ENCODE results near the gene TAF6. TPM values are rescaled to one million over a fixed set of nuclear protein-coding genes. Genes with fewer than 3 reads are reported as not detected.

The TAF6 gene
- total and polyA plus RNA-seq, 9 of the 15 experiments (the other 6 are each of a cell fraction or from before 2014, with no cell fraction given), result 0.78 to 78.7 (median 21.3) TPM

DNA sequence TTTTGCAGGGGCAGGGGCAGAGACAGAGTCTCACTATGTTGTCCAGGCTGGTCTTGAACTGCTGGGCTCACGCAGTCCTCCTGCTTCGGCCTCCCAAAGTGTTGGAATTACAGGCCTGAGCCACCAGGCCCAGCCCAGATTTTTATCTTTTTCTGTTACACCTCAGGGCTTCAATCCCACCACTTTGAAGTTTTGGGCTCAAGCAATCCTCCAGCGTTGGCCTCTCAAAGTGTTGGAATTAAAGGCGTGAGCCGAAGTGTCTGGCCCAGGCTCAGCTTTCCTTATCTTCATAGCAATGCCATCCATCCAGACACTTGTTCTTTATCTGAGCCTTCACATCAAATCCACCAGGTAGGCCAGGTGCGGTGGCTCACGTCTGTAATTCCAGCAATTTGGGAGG is 4.1 kb downstream of the TAF6 start:
- intact Hi-C loops (cut with micrococcal nuclease) (no loop called here), in situ Hi-C loops (cut with MboI) (loop anchor here (10.0 kb wide), 1 partner anchor 1720 kb away; no protein-coding TSS in a partner anchor)
- TF ChIP-seq SETDB1 (IDR thresholded peaks at IDR 0.05; ENCODE audit: low read length), result no peak
- TF ChIP-seq TAF15 (IDR thresholded peaks at IDR 0.05; ENCODE audit: low read depth, low read length), result no peak
- TF ChIP-seq, protein P1, sequence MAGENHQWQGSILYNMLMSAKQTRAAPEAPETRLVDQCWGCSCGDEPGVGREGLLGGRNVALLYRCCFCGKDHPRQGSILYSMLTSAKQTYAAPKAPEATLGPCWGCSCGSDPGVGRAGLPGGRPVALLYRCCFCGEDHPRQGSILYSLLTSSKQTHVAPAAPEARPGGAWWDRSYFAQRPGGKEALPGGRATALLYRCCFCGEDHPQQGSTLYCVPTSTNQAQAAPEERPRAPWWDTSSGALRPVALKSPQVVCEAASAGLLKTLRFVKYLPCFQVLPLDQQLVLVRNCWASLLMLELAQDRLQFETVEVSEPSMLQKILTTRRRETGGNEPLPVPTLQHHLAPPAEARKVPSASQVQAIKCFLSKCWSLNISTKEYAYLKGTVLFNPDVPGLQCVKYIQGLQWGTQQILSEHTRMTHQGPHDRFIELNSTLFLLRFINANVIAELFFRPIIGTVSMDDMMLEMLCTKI (IDR thresholded peaks at IDR 0.05; ENCODE audit: partially characterized antibody), result no peak
- Histone ChIP-seq H3K4me1 (replicated peaks in 1 of 2; ENCODE audit: control insufficient read depth in 2 of 2, insufficient read depth in 2 of 2, low read length in 2 of 2) (peaks cover 3 to 20% of the 10 kb centered on the region in 2 experiments; a peak in 4 of 5 replicates), H3K79me2 (ENCODE audit: control insufficient read depth, insufficient read depth, low read length) (peaks cover 11% of the 10 kb centered on the region), H4K20me1 (replicated peaks; ENCODE audit: control insufficient read depth, insufficient read depth, low read length) (0 out of 2 replicates have a peak, but pooled peaks cover 4% of the 10 kb centered on the region), H3K36me3 (ENCODE audit: control insufficient read depth, insufficient read depth, low read length) (peaks cover 41% of the 10 kb centered on the region; the same call in 2 of the 3 replicates), H3K9ac (ENCODE audit: insufficient read depth in 1 of 2, low read depth in 2 of 2, low read length in 2 of 2) (peak overlapping the region in 1 of 2 experiments; percentile 24; a peak in 1 of 4 replicates), H3K9me3 (replicated peaks; ENCODE audit: control insufficient read depth, insufficient read depth, low read depth, low read length) (no peaks in the 10 kb centered on the region), H3K9me1 (ENCODE audit: control insufficient read depth, insufficient read depth, low read length) (peaks cover 3% of the 10 kb centered on the region), H3K27me3 (ENCODE audit: control insufficient read depth in 2 of 2, insufficient read depth in 2 of 2, low read length in 2 of 2) (no peaks in the 10 kb centered on the region), H3K4me2 (ENCODE audit: insufficient read depth, low read length) (no peak overlapping the region), H3K4me3 (no peak overlapping the region), H3K27ac (ENCODE audit: extremely low read depth, low read depth, low read length) (no peak overlapping the region), H2AFZ (ENCODE audit: low read depth, low read length) (no peak overlapping the region)
- no peak for ATAC-seq
- WGBS (ENCODE audit: insufficient coverage, low coverage, missing lambda C conversion rate), result 82% methylated on average over 7 of the region's 7 CpGs
- DNase-seq (ENCODE audit: extremely low read depth in 1 of 4, low spot score in 3 of 4), result no peak
- FAIRE-seq, result no peak
- CTCF ChIA-PET (ENCODE audit: low intra/inter-chr PET ratio), result no interaction called here
- BruUV-seq (replicated peaks), result no TSS peak
- POLR2A ChIA-PET, result interaction anchor here (0.9 to 5.9 kb wide), 3 partner anchors 10 to 13 kb away, joined by 3 to 47 read pairs (median 5); partner anchors contain the start of genes AP4M1, MBLAC1 and MCM7

DNA sequence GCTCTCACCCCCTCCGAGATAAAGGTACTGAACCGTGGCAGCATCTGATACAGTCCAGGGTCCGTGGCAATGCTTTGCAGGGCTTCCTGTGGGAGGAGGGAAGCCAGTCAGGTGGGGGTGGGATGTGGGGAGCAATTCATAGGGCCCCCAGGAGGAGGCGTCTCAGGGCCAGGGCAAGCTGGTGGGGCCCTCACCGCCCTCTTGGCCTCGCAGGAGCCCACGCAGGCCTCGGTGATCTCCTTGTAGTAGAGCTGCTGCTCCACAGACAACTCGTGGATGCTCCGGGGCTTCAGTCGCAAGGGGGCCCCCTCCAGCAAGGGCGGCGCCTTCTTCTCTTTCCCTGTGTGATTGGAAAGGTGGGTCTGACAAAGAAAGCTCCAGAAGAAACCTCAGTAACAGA is 7.2 kb downstream of the TAF6 start:
- H3K4me2 ChIP-seq (ENCODE audit: insufficient read depth, low read length), result no peak overlapping the region
- H3K9me3 ChIP-seq (replicated peaks; ENCODE audit: control insufficient read depth, insufficient read depth, low read depth, low read length), result no peaks in the 10 kb centered on the region
- DNase-seq (ENCODE audit: extremely low read depth in 1 of 4, low spot score in 3 of 4) (no peak), ATAC-seq (peak; percentile 15), FAIRE-seq (no peak)
- intact Hi-C loops (cut with micrococcal nuclease), result no loop called here
- H3K36me3 ChIP-seq (ENCODE audit: control insufficient read depth, insufficient read depth, low read length), result peaks cover 70% of the 10 kb centered on the region; the same call in 2 of the 3 replicates
- no peak overlapping the region for H3K4me3 ChIP-seq
- H2AFZ ChIP-seq (ENCODE audit: low read depth, low read length), result no peak overlapping the region
- no peaks in the 10 kb centered on the region for H4K20me1 ChIP-seq (replicated peaks; ENCODE audit: control insufficient read depth, insufficient read depth, low read length)
- ChIA-PET CTCF (ENCODE audit: low intra/inter-chr PET ratio) (no interaction called here), POLR2A (interaction anchor here (1.5 to 5.9 kb wide), 2 partner anchors 10 to 13 kb away, joined by 6 to 47 read pairs; partner anchors contain the start of genes AP4M1 and MCM7)
- H3K9ac ChIP-seq (ENCODE audit: insufficient read depth in 1 of 2, low read depth in 2 of 2, low read length in 2 of 2), result peak overlapping the region in 1 of 2 experiments; percentile 49; a peak in 1 of 4 replicates
- H3K4me1 ChIP-seq (replicated peaks in 1 of 2; ENCODE audit: control insufficient read depth in 2 of 2, insufficient read depth in 2 of 2, low read length in 2 of 2), result peaks cover 2 to 28% of the 10 kb centered on the region in 2 experiments; a peak in 4 of 5 replicates
- BruUV-seq (replicated peaks), result no TSS peak
- in situ Hi-C loops (cut with MboI), result loop anchor here (10.0 kb wide), 1 partner anchor 1723 kb away; no protein-coding TSS in a partner anchor
- H3K27me3 ChIP-seq (ENCODE audit: control insufficient read depth in 2 of 2, insufficient read depth in 2 of 2, low read length in 2 of 2), result no peaks in the 10 kb centered on the region
- H3K9me1 ChIP-seq (ENCODE audit: control insufficient read depth, insufficient read depth, low read length), result peaks cover 3% of the 10 kb centered on the region
- no peak overlapping the region for H3K27ac ChIP-seq (ENCODE audit: extremely low read depth, low read depth, low read length)
- 75% methylated on average over 9 of the region's 13 CpGs for WGBS (ENCODE audit: insufficient coverage, low coverage, missing lambda C conversion rate)
- H3K79me2 ChIP-seq (ENCODE audit: control insufficient read depth, insufficient read depth, low read length), result no peaks in the 10 kb centered on the region
- TF ChIP-seq, protein P2, sequence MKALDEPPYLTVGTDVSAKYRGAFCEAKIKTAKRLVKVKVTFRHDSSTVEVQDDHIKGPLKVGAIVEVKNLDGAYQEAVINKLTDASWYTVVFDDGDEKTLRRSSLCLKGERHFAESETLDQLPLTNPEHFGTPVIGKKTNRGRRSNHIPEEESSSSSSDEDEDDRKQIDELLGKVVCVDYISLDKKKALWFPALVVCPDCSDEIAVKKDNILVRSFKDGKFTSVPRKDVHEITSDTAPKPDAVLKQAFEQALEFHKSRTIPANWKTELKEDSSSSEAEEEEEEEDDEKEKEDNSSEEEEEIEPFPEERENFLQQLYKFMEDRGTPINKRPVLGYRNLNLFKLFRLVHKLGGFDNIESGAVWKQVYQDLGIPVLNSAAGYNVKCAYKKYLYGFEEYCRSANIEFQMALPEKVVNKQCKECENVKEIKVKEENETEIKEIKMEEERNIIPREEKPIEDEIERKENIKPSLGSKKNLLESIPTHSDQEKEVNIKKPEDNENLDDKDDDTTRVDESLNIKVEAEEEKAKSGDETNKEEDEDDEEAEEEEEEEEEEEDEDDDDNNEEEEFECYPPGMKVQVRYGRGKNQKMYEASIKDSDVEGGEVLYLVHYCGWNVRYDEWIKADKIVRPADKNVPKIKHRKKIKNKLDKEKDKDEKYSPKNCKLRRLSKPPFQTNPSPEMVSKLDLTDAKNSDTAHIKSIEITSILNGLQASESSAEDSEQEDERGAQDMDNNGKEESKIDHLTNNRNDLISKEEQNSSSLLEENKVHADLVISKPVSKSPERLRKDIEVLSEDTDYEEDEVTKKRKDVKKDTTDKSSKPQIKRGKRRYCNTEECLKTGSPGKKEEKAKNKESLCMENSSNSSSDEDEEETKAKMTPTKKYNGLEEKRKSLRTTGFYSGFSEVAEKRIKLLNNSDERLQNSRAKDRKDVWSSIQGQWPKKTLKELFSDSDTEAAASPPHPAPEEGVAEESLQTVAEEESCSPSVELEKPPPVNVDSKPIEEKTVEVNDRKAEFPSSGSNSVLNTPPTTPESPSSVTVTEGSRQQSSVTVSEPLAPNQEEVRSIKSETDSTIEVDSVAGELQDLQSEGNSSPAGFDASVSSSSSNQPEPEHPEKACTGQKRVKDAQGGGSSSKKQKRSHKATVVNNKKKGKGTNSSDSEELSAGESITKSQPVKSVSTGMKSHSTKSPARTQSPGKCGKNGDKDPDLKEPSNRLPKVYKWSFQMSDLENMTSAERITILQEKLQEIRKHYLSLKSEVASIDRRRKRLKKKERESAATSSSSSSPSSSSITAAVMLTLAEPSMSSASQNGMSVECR (CRISPR knock-in tag; IDR thresholded peaks at IDR 0.05), result no peak
- TF ChIP-seq HMGN3 (IDR thresholded peaks at IDR 0.05; ENCODE audit: borderline replicate concordance, extremely low read depth, insufficient read length, low read depth, low read length) (no peak), KLF13 (tag; IDR thresholded peaks at IDR 0.05; ENCODE audit: borderline replicate concordance, low read depth) (no peak), ZNF589 (CRISPR knock-in tag; IDR thresholded peaks at IDR 0.05; ENCODE audit: low read depth) (no peak), RBBP5 (IDR thresholded peaks at IDR 0.05; ENCODE audit: borderline replicate concordance, insufficient read depth, low read length, poor library complexity, severe bottlenecking) (no peak)

Measured in K562 (cell line).